Measurements from ENCODE around the gene PSMB5.

DNA sequence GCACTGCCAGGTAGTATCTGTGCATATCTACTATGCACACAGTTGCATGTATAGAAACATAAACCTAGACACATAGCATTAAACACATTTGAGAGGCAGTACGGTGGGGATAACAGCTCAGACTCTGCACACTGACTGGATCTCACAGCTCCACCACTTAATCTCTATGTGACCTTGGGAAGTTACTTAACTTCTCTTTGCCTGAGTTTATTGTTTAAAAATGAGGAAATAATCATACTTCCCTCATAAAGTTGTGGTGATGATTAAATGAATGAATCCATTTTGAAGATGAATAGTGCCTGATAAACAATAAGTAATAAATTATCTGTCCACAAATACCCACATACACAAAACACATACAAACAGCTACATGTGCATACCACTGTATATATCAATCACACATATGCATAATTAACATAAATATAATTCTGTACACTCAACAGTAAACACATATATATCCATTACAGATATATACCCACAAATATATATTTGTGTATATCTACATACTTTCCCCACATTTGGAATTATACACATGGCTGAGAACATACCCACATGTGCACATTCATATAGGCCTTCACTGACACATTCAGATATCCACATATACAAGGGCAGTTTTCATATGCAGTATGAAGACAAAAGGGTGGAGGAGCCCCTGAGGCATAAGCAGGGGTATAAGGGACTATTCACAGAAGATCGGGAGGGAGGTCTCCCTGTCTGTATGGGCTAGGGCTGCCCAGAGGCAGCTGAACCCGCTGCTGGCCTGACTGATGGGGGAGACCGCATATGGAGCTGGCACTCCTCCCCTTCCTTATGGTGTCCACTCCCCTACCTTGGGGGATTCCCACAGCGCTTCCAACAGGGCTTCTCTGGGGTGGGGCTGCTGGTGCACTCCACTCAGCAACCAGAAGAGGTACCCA is 16.7 kb upstream of the PSMB5 start:
- TF ChIP-seq, protein P1, sequence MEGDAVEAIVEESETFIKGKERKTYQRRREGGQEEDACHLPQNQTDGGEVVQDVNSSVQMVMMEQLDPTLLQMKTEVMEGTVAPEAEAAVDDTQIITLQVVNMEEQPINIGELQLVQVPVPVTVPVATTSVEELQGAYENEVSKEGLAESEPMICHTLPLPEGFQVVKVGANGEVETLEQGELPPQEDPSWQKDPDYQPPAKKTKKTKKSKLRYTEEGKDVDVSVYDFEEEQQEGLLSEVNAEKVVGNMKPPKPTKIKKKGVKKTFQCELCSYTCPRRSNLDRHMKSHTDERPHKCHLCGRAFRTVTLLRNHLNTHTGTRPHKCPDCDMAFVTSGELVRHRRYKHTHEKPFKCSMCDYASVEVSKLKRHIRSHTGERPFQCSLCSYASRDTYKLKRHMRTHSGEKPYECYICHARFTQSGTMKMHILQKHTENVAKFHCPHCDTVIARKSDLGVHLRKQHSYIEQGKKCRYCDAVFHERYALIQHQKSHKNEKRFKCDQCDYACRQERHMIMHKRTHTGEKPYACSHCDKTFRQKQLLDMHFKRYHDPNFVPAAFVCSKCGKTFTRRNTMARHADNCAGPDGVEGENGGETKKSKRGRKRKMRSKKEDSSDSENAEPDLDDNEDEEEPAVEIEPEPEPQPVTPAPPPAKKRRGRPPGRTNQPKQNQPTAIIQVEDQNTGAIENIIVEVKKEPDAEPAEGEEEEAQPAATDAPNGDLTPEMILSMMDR (IDR thresholded peaks at IDR 0.05), result no peak
- no peak for TF ChIP-seq EP300 (IDR thresholded peaks at IDR 0.05)

Measured in esophagus muscularis mucosa (tissue), 3 donors.